H1 (cell line): ENCODE measurements around the gene PTGDR2. TPM values are rescaled to one million over a fixed set of nuclear protein-coding genes. Genes with fewer than 3 reads are reported as not detected.

Experiments
- CTCF ChIA-PET: fragments of 300-600 bp; sonication (Branson Sonifier 250); formaldehyde crosslinking; loops from one replicate; lab custom pipeline; 2021; ENCODE audit not compliant: partially characterized antibody; lab: Charles Lee
- POLR2A ChIA-PET: fragments of 300-600 bp; sonication (Branson Sonifier 250); formaldehyde crosslinking; loops from one replicate; lab custom pipeline; 2021; ENCODE audit warnings: inconsistent platforms; ENCODE audit not compliant: partially characterized antibody; lab: Charles Lee
- DNase-seq, 2 experiments: peaks; one replicate each; pipeline versions ENCODE4 v3.0.0 to v3.0.0-alpha.2; 2010 to 2022; ENCODE audit warnings: low spot score in 2 of 2, low read depth in 1 of 2, mixed read lengths in 1 of 2
- FAIRE-seq: peaks from 2 replicates; lab custom pipeline; 2011; peaks lifted over from hg19 to GRCh38; lab: Jason Lieb, UNC
- H2AFZ ChIP-seq: 2 replicates; pipeline ENCODE4 v1.8.1; 2012; ENCODE audit warnings: low read length, inconsistent platforms
- H2AK5ac ChIP-seq: 2 replicates; pipeline ENCODE4 v1.6.1; 2013; ENCODE audit warnings: low read depth, low read length
- H2BK120ac ChIP-seq: replicated peaks from 2 replicates; pipeline ENCODE3; 2013; ENCODE audit warnings: low read depth, low read length, inconsistent platforms
- H2BK12ac ChIP-seq: 2 replicates; pipeline ENCODE4 v1.6.1; 2013; ENCODE audit warnings: low read depth, low read length
- H2BK15ac ChIP-seq: 2 replicates; pipeline ENCODE4 v1.6.1; 2013; ENCODE audit warnings: low read length
- H2BK20ac ChIP-seq: 2 replicates; pipeline ENCODE4 v1.6.1; 2013; ENCODE audit warnings: low read length
- H2BK5ac ChIP-seq: 2 replicates; pipeline ENCODE4 v1.6.1; 2013; ENCODE audit warnings: low read depth, low read length
- H3K14ac ChIP-seq: 2 replicates; pipeline ENCODE4 v1.6.1; 2013; ENCODE audit warnings: inconsistent platforms; ENCODE audit not compliant: insufficient read length
- H3K18ac ChIP-seq: 2 replicates; pipeline ENCODE4 v1.6.1; 2013; ENCODE audit warnings: low read length; ENCODE audit errors: extremely low read depth
- H3K23ac ChIP-seq: 2 replicates; pipeline ENCODE4 v1.6.1; 2013; ENCODE audit warnings: inconsistent platforms; ENCODE audit not compliant: insufficient read length
- H3K23me2 ChIP-seq: 2 replicates; pipeline ENCODE4 v1.6.1; 2013; ENCODE audit warnings: low read depth, low read length
- H3K27ac ChIP-seq: 2 replicates; pipeline ENCODE4 v1.6.1; 2011; ENCODE audit warnings: low read depth, low read length, inconsistent platforms
- H3K27me3 ChIP-seq, 4 experiments: replicated peaks in 1 of 4; 1 replicate in 1 of 4; 2 replicates in 3 of 4; pipeline versions ENCODE4 v1.6.1 to v1.8.1; 2011 to 2013; ENCODE audit warnings: low read length in 3 of 4, mild to moderate bottlenecking in 3 of 4, inconsistent platforms in 2 of 4, mixed read lengths in 2 of 4, moderate library complexity in 1 of 4; ENCODE audit not compliant: control insufficient read depth in 3 of 4, insufficient read depth in 3 of 4; ENCODE audit errors: extremely low read depth in 1 of 4
- H3K36me3 ChIP-seq, 4 experiments: 2 replicates each; pipeline versions ENCODE4 v1.6.1 to v1.8.1; 2011 to 2013; ENCODE audit warnings: mild to moderate bottlenecking in 4 of 4, low read length in 3 of 4, moderate library complexity in 2 of 4, control low read depth in 1 of 4, inconsistent platforms in 1 of 4; ENCODE audit not compliant: insufficient read depth in 4 of 4, control insufficient read depth in 2 of 4
- H3K4ac ChIP-seq: replicated peaks from 2 replicates; pipeline ENCODE3; 2013; ENCODE audit warnings: low read length, low read depth, mixed read lengths, inconsistent platforms; ENCODE audit not compliant: insufficient read length
- H3K4me1 ChIP-seq, 4 experiments: replicated peaks in 1 of 4; 1 replicate in 1 of 4; 2 replicates in 3 of 4; pipeline versions ENCODE4 v1.6.1 to v1.8.1; 2011 to 2013; ENCODE audit warnings: low read length in 3 of 4, inconsistent platforms in 2 of 4, mixed read lengths in 1 of 4; ENCODE audit not compliant: insufficient read depth in 4 of 4, control insufficient read depth in 3 of 4
- H3K4me2 ChIP-seq, 2 experiments: 2 replicates each; pipeline versions ENCODE4 v1.6.1 to v1.8.1; 2011 to 2013; ENCODE audit warnings: low read depth in 2 of 2, low read length in 2 of 2, control low read depth in 1 of 2, inconsistent platforms in 1 of 2, mild to moderate bottlenecking in 1 of 2; ENCODE audit not compliant: insufficient read depth in 1 of 2
- H3K4me3 ChIP-seq, 4 experiments: fragments of 200-600, 300-600 bp in 1 of 4; sonication (generic), shearing (Covaris generic), sonication (Bioruptor Twin) in 1 of 4; 2 replicates each; pipeline versions ENCODE4 v1.5.1 to v1.8.1; 2011 to 2016; ENCODE audit warnings: low read length in 4 of 4, low read depth in 3 of 4, control low read depth in 2 of 4, inconsistent platforms in 2 of 4, mild to moderate bottlenecking in 2 of 4, mixed read lengths in 1 of 4, moderate library complexity in 1 of 4; ENCODE audit not compliant: insufficient read depth in 2 of 4; ENCODE audit errors: extremely low read depth in 1 of 4
- H3K56ac ChIP-seq: replicated peaks from 2 replicates; pipeline ENCODE3; 2013; ENCODE audit warnings: low read depth, mild to moderate bottlenecking, mixed read lengths, low read length, inconsistent platforms; ENCODE audit not compliant: insufficient read length
- H3K79me1 ChIP-seq: 2 replicates; pipeline ENCODE4 v1.6.1; 2013; ENCODE audit warnings: low read depth, low read length, control low read depth
- H3K79me2 ChIP-seq, 2 experiments: 2 replicates each; pipeline versions ENCODE4 v1.6.1 to v1.8.1; 2012 to 2013; ENCODE audit warnings: low read length in 2 of 2, mild to moderate bottlenecking in 2 of 2, inconsistent platforms in 1 of 2; ENCODE audit not compliant: insufficient read depth in 2 of 2, control insufficient read depth in 1 of 2
- H3K9ac ChIP-seq, 4 experiments: replicated peaks in 1 of 4; 1 replicate in 1 of 4; 2 replicates in 3 of 4; pipeline versions ENCODE4 v1.6.1 to v1.8.1; 2011 to 2013; ENCODE audit warnings: low read depth in 3 of 4, low read length in 3 of 4, control low read depth in 2 of 4, mild to moderate bottlenecking in 2 of 4, moderate library complexity in 2 of 4, inconsistent platforms in 1 of 4; ENCODE audit errors: extremely low read depth in 1 of 4
- H3K9me3 ChIP-seq, 2 experiments: 2 replicates each; pipeline versions ENCODE4 v1.6.1 to v1.8.1; 2012 to 2013; ENCODE audit warnings: mild to moderate bottlenecking in 2 of 2, moderate library complexity in 2 of 2, control low read depth in 1 of 2, inconsistent platforms in 1 of 2, low read depth in 1 of 2, low read length in 1 of 2, mixed read lengths in 1 of 2; ENCODE audit not compliant: insufficient read depth in 2 of 2
- H4K20me1 ChIP-seq, 2 experiments: replicated peaks in 1 of 2; 2 replicates each; pipeline versions ENCODE3 to v1.8.1; 2011 to 2013; ENCODE audit warnings: inconsistent platforms in 2 of 2, low read length in 2 of 2, mild to moderate bottlenecking in 1 of 2; ENCODE audit not compliant: insufficient read depth in 2 of 2, control insufficient read depth in 1 of 2
- H4K5ac ChIP-seq: 2 replicates; pipeline ENCODE4 v1.6.1; 2013; ENCODE audit warnings: low read length, low read depth, mixed read lengths, inconsistent platforms; ENCODE audit not compliant: insufficient read length
- H4K8ac ChIP-seq: 2 replicates; pipeline ENCODE4 v1.8.0; 2013; ENCODE audit warnings: mild to moderate bottlenecking, moderate library complexity, low read length, inconsistent platforms; ENCODE audit not compliant: insufficient read depth; ENCODE audit errors: extremely low read depth
- H4K91ac ChIP-seq: replicated peaks from 2 replicates; pipeline ENCODE3; 2013; ENCODE audit warnings: low read length, mixed read lengths, inconsistent platforms; ENCODE audit not compliant: insufficient read length
- FOSL1 ChIP-seq: IDR thresholded peaks from 2 replicates; pipeline ENCODE4 v1.6.1; 2011; ENCODE audit warnings: mild to moderate bottlenecking, low read depth, low read length, moderate library complexity; ENCODE audit not compliant: insufficient read depth
- KDM1A ChIP-seq: fragments of 200-600, 300-600 bp; sonication (generic); IDR thresholded peaks from 2 replicates; pipeline ENCODE4 v1.7.1; 2016; ENCODE audit warnings: mild to moderate bottlenecking, low read length, borderline replicate concordance
- KDM4A ChIP-seq: IDR thresholded peaks from one replicate; pipeline ENCODE4 v1.7.1; 2012; ENCODE audit warnings: low read depth, mild to moderate bottlenecking, moderate library complexity, low read length, inconsistent platforms; ENCODE audit not compliant: severe bottlenecking
- KDM5A ChIP-seq: fragments of 200-600 bp; IDR thresholded peaks from 2 replicates; pipeline ENCODE4 v1.7.1; 2012; ENCODE audit warnings: mild to moderate bottlenecking, low read length, inconsistent platforms, mixed read lengths
- MAFK ChIP-seq: IDR thresholded peaks from 2 replicates; pipeline ENCODE4 v1.6.1; 2012; ENCODE audit warnings: low read depth, mild to moderate bottlenecking, improper control_type of control experiment, low read length
- MAX ChIP-seq: IDR thresholded peaks from 2 replicates; pipeline ENCODE4 v1.6.1; 2012; ENCODE audit warnings: inconsistent platforms
- RXRA ChIP-seq: IDR thresholded peaks from 2 replicates; pipeline ENCODE4 v1.6.1; 2011; ENCODE audit warnings: low read depth, mild to moderate bottlenecking, low read length, moderate library complexity; ENCODE audit not compliant: insufficient read depth
- SIRT6 ChIP-seq: IDR thresholded peaks from one replicate; pipeline ENCODE4 v1.7.1; 2012; ENCODE audit warnings: low read length, inconsistent platforms
- TBP ChIP-seq: IDR thresholded peaks from 2 replicates; pipeline ENCODE4 v1.6.1; 2011; ENCODE audit warnings: low read depth, low read length, improper control_type of control experiment
- ZNF274 ChIP-seq: IDR thresholded peaks from 2 replicates; pipeline ENCODE4 v1.7.0; 2012; ENCODE audit warnings: low read length, borderline replicate concordance; ENCODE audit errors: extremely low read depth
- WGBS, 2 experiments: shearing (Covaris generic) in 1 of 2; methylation state at CpG; one replicate each; pipeline versions ENCODE4 v1.1.6 to v1.1.7; 2013 to 2015; ENCODE audit warnings: low lambda C conversion rate in 2 of 2, mixed read lengths in 2 of 2, inconsistent platforms in 1 of 2, low coverage in 1 of 2, missing lambda C conversion rate in 1 of 2; ENCODE audit not compliant: insufficient replicate concordance in 2 of 2, insufficient coverage in 1 of 2, insufficient read length in 1 of 2; ENCODE audit errors: extremely low coverage in 1 of 2, missing lambda C conversion rate in 1 of 2; 5-methylcytosine and 5-hydroxymethylcytosine counted together
- polyA plus RNA-seq, 7 experiments: library from polyadenylated mRNA; depleted of rRNA in 3 of 7; stranded (reverse) in 5 of 7; unstranded in 2 of 7; fragments of >200 nt in 5 of 7; fragments of 200-250 nt in 2 of 7; gene quantifications; 1 replicate in 5 of 7; 2 replicates in 1 of 7; 4 replicates in 1 of 7; pipeline versions ENCODE4 v1.2.1 to v1.2.3, GENCODE V29; 2011 to 2013; ENCODE audit warnings: missing spikeins in 2 of 7, mixed read lengths in 2 of 7
- total RNA-seq: library from RNA; stranded (reverse); fragmentation: NEBNext Ultra II Directional; extraction: Animal tissue kit (Norgen Biotek cat#: 25700); gene quantifications from 2 replicates; pipeline ENCODE4 v1.2.1, GENCODE V29; 2021

PTGDR2 gene
- total and polyA plus RNA-seq, 2 of the 8 experiments (the other 6 are each of a cell fraction or from before 2014, with no cell fraction given) = 0.20 TPM; not detected in 1

DNA sequence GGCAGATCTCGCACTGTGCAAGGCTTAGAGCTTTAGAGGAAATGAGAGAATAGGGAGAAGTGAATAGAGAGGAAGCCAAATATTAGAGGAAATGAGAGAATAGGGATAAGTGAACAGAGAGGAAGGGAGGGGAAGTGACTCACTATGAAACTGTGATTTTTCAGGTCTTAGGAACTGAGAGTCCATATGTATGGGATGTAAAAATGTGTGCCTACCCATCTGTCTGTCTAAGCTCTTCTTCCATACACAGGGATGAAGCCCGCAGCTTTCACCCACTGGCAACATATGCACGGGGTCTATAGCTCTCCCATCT lies 20.3 kb downstream of the PTGDR2 start:
- no peak overlapping the region for H2AFZ ChIP-seq
- no peaks in the 10 kb centered on the region for H3K9me3 ChIP-seq
- no peaks in the 10 kb centered on the region; a peak in 1 of 7 replicates for H3K27me3 ChIP-seq
- no peak overlapping the region for H3K56ac ChIP-seq
- POLR2A ChIA-PET = no interaction called here
- CTCF ChIA-PET = interaction anchor here (0.7 to 18.0 kb wide), 4 partner anchors 32 to 95 kb away, joined by 3 to 522 read pairs (median 6); partner anchors contain the start of genes PRPF19 and ZP1
- no peak overlapping the region for H2BK5ac ChIP-seq
- H3K4me3 ChIP-seq = no peak overlapping the region
- H2BK120ac ChIP-seq = no peak overlapping the region
- H2BK12ac ChIP-seq = no peak overlapping the region
- H3K14ac ChIP-seq = no peak overlapping the region
- DNase-seq (no peak), FAIRE-seq (no peak)
- no peak overlapping the region for H3K18ac ChIP-seq
- WGBS, 2 experiments = 72% methylated on average over 3 of the region's 3 CpGs; no CpG with 5 or more reads in 1 of the 2 experiments
- H2BK20ac ChIP-seq = no peak overlapping the region
- no peak overlapping the region for H2AK5ac ChIP-seq
- no peaks in the 10 kb centered on the region; a peak in 2 of 7 replicates for H3K4me1 ChIP-seq
- H3K27ac ChIP-seq = no peak overlapping the region
- H3K23ac ChIP-seq = no peak overlapping the region
- H3K4me2 ChIP-seq = no peak overlapping the region
- no peaks in the 10 kb centered on the region for H3K79me2 ChIP-seq
- H3K23me2 ChIP-seq = no peaks in the 10 kb centered on the region
- no peaks in the 10 kb centered on the region for H3K36me3 ChIP-seq
- no peaks in the 10 kb centered on the region for H4K20me1 ChIP-seq
- no peak overlapping the region for H3K4ac ChIP-seq
- H4K91ac ChIP-seq = no peak overlapping the region
- H3K79me1 ChIP-seq = no peaks in the 10 kb centered on the region
- no peak overlapping the region for H2BK15ac ChIP-seq
- no peak overlapping the region for H3K9ac ChIP-seq
- no peak overlapping the region for H4K5ac ChIP-seq
- no peak overlapping the region for H4K8ac ChIP-seq
- TF ChIP-seq ZNF274 (no peak), TBP (no peak), MAFK (no peak), KDM1A (no peak), FOSL1 (no peak), SIRT6 (no peak), KDM4A (no peak), MAX (no peak), RXRA (no peak), KDM5A (no peak)
